HEK293T (cell line): ENCODE results near the gene SKAP2.

Experiments used
- CTCF ChIA-PET: fragments of 350-600 bp; formaldehyde crosslinking; extraction: SDS; loops from one replicate; lab custom pipeline; 2021; ENCODE audit warnings: antibody characterized with exemption, inconsistent platforms; lab: Yijun Ruan, JAX
- POLR2A ChIA-PET: fragments of 350-600 bp; formaldehyde crosslinking; extraction: SDS; loops from one replicate; lab custom pipeline; 2020; ENCODE audit warnings: antibody characterized with exemption, inconsistent platforms; lab: Yijun Ruan, JAX
- DNase-seq: peaks from one replicate; pipeline ENCODE4 v3.0.0; 2012; ENCODE audit warnings: mixed read lengths; ENCODE audit errors: extremely low spot score
- ARNT ChIP-seq: fragments of 450-650 bp; IDR thresholded peaks from 2 replicates; pipeline ENCODE4 v1.6.1; 2017; ENCODE audit warnings: mild to moderate bottlenecking
- BHLHE40 ChIP-seq: fragments of 450-650 bp; IDR thresholded peaks from 2 replicates; pipeline ENCODE4 v1.6.1; 2016; ENCODE audit warnings: mild to moderate bottlenecking, moderate library complexity, borderline replicate concordance
- CTBP1 ChIP-seq: fragments of 450-650 bp; IDR thresholded peaks from 2 replicates; pipeline ENCODE4 v1.6.1; 2016; ENCODE audit warnings: borderline replicate concordance
- ELF4 ChIP-seq: fragments of 450-650 bp; IDR thresholded peaks from 2 replicates; pipeline ENCODE4 v1.6.1; 2017; ENCODE audit warnings: antibody characterized with exemption
- FOXA1 ChIP-seq: fragments of 450-650 bp; IDR thresholded peaks from 2 replicates; pipeline ENCODE4 v1.6.1; 2016; ENCODE audit warnings: mild to moderate bottlenecking
- FOXK2 ChIP-seq: fragments of 450-650 bp; IDR thresholded peaks from 2 replicates; pipeline ENCODE4 v1.6.1; 2016; ENCODE audit warnings: mild to moderate bottlenecking
- FOXM1 ChIP-seq: fragments of 450-650 bp; IDR thresholded peaks from 2 replicates; pipeline ENCODE4 v1.6.1; 2017; ENCODE audit warnings: mild to moderate bottlenecking, borderline replicate concordance
- HDGF ChIP-seq: fragments of 450-650 bp; IDR thresholded peaks from 2 replicates; pipeline ENCODE4 v1.6.1; 2017; ENCODE audit warnings: antibody characterized with exemption, borderline replicate concordance
- L3MBTL2 ChIP-seq: fragments of 450-650 bp; conservative IDR thresholded peaks from 2 replicates; pipeline ENCODE4 v1.6.1; 2016; ENCODE audit warnings: mild to moderate bottlenecking
- LEF1 ChIP-seq: fragments of 450-650 bp; IDR thresholded peaks from 2 replicates; pipeline ENCODE4 v1.6.1; 2017; ENCODE audit warnings: mild to moderate bottlenecking, borderline replicate concordance
- NFRKB ChIP-seq: fragments of 450-650 bp; IDR thresholded peaks from 2 replicates; pipeline ENCODE4 v1.6.1; 2016; ENCODE audit warnings: mild to moderate bottlenecking, moderate library complexity
- PKNOX1 ChIP-seq: fragments of 450-650 bp; IDR thresholded peaks from 2 replicates; pipeline ENCODE4 v1.6.1; 2016
- SP1 ChIP-seq: fragments of 450-650 bp; IDR thresholded peaks from 2 replicates; pipeline ENCODE4 v1.6.1; 2017
- SUZ12 ChIP-seq: fragments of 450-650 bp; IDR thresholded peaks from 2 replicates; pipeline ENCODE4 v1.6.1; 2016; ENCODE audit warnings: mild to moderate bottlenecking
- TARDBP ChIP-seq: fragments of 450-650 bp; IDR thresholded peaks from 2 replicates; pipeline ENCODE4 v1.6.1; 2016
- ZNF384 ChIP-seq: fragments of 450-650 bp; IDR thresholded peaks from 2 replicates; pipeline ENCODE4 v1.6.1; 2016

The SKAP2 gene

DNA sequence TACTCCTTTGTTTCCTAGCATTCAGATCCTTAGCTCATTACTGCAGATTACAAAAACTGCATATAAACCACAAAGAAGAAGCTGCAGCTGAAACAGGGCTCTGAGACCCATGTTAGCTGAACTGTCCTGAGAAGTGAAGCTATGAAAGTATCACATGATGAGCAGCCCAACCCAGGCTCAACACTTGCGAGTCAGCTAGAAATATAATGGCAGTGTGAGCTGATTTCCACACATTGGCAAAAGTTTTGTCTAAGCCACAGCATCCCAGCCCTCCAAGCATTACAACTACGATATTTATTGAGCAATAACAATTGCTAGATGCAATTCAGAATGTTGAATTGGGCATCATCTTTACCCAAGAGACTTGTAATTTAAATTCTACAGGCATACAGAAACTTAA, 34.5 kb upstream of the SKAP2 start:
- TF ChIP-seq LEF1 (no peak), ARNT (no peak), ELF4 (no peak), HDGF (no peak)
- CTCF ChIA-PET = no interaction called here
- DNase-seq = no peak
- POLR2A ChIA-PET = no interaction called here

DNA sequence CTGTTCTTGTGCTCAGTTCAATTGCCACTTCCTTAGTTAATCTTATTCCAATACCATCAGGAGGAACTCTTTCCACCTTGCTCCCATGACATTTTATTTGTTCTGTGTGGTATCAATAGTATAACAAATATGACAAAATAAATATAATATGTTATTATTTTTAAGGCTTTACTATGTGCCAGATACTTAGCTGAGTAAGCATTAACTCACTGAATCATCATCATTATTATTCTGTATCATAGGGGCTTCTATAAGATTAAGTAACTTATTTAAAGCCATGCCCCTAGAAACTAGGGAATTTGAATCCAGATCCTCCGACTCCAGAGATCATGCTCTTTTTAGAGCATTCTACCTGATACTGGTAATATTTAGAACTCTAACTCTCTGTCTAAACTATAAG, 33.5 kb upstream of the SKAP2 start:
- no peak for TF ChIP-seq CTBP1
- TF ChIP-seq HDGF = no peak
- TF ChIP-seq FOXA1 = no peak
- TF ChIP-seq L3MBTL2 = no peak
- TF ChIP-seq ZNF384 = no peak
- no peak for TF ChIP-seq SUZ12
- no peak for TF ChIP-seq NFRKB
- no peak for TF ChIP-seq BHLHE40
- TF ChIP-seq ELF4 = no peak
- no peak for TF ChIP-seq TARDBP
- no peak for TF ChIP-seq ARNT
- TF ChIP-seq FOXK2 = no peak
- TF ChIP-seq SP1 = no peak
- TF ChIP-seq FOXM1 = no peak
- TF ChIP-seq LEF1 = no peak
- no peak for TF ChIP-seq PKNOX1
- ChIA-PET POLR2A (no interaction called here), CTCF (no interaction called here)
- no peak for DNase-seq

- ChIA-PET POLR2A (no interaction called here), CTCF (interaction anchor here (0.6 kb wide), 1 partner anchor 194 kb away, joined by 4 read pairs; no protein-coding TSS in a partner anchor)
- no peak for TF ChIP-seq L3MBTL2
- TF ChIP-seq PKNOX1 = no peak
- no peak for TF ChIP-seq FOXM1
- TF ChIP-seq CTBP1 = no peak
- TF ChIP-seq FOXA1 = no peak
- no peak for DNase-seq
Measured at GRCh38 chr7:26891400-26892350, 27.3 kb upstream of the SKAP2 start.

DNA sequence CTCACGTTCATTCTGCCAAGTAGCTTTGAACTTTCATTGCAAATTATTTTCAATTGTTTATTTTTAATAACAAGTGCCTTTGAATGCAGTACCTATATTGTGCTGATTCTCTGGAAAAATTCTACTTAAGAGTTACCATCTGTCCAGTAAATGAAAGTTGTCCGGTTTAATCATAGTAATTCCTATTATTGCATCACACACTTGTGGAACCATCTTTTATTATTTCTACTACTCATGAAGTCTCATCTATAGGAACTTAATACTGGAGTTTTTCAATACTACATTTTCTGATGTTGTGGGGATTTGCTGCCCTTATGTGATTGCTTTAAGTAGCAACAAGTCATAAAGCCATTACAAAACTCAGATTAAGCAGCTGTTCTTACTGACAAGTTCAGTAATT, 16.5 kb upstream of the SKAP2 start:
- DNase-seq = no peak
- ChIA-PET POLR2A (no interaction called here), CTCF (no interaction called here)
- TF ChIP-seq BHLHE40 (no peak), L3MBTL2 (no peak), FOXA1 (no peak), CTBP1 (no peak), ZNF384 (no peak)

DNA sequence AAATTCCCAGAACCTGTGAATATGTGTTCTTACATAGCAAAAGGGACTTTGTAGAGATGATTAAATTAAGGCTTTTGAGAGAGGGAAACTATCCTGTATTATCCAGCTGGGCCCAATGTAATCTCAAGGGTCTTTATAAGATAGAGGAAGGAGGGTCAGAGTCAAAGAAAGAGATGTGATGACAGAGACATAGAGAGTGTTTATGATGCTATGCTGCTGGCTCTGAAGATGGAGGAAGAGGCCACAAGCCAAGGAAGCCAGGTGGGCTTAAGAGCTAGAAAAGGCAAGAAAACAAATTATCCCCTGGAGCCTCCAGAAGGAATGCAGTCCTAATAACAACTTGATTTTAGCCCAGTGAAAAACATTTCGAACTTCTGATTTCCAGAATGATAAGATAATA, 15.3 kb upstream of the SKAP2 start:
- CTCF ChIA-PET = no interaction called here
- no peak for DNase-seq
- POLR2A ChIA-PET = no interaction called here
- TF ChIP-seq ARNT = no peak
- TF ChIP-seq BHLHE40 = no peak
- no peak for TF ChIP-seq FOXA1
- TF ChIP-seq FOXM1 = no peak
- TF ChIP-seq FOXK2 = no peak
- TF ChIP-seq ELF4 = no peak
- TF ChIP-seq CTBP1 = no peak
- TF ChIP-seq SUZ12 = no peak
- TF ChIP-seq TARDBP = no peak
- TF ChIP-seq ZNF384 = no peak
- TF ChIP-seq LEF1 = no peak
- no peak for TF ChIP-seq L3MBTL2
- no peak for TF ChIP-seq PKNOX1
- no peak for TF ChIP-seq HDGF
- TF ChIP-seq NFRKB = no peak
- no peak for TF ChIP-seq SP1

DNA sequence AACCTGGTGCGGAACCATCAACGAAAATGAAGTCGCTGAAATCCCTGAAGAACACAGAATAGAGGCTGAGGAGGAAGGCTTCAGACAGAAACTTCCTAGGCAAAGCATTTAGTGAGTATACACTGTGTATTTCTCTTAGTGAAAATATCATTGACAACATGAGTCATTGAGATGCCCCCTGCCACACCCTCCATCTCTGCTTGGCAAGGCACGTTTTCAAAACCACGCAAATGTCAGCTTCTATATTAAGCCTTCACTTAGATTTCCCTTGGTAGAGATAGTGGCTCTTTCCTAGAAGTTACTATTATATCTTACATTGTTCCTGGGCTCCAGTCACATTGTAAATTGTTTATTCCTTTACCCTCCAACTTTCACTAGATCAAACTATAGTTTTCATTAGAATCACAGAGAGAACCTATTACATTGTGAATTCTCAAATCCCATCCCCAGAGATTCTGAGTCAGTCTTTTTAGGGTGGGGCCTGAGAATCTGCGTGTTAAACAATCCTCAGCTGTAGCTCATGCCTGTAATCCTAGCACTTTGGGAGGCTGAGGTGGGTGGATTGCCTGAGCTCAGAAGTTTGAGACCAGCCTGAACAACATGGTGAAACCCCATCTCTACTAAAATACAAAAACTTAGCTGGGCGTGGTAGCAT, 4.6 kb upstream of the SKAP2 start:
- POLR2A ChIA-PET = no interaction called here
- DNase-seq = no peak
- CTCF ChIA-PET = interaction anchor here (0.6 kb wide), 1 partner anchor 1843 kb away, joined by 3 read pairs; no protein-coding TSS in a partner anchor

More for the DNA sequence above, 4.6 kb upstream of the SKAP2 start:
- no peak for TF ChIP-seq HDGF
- no peak for TF ChIP-seq LEF1
- no peak for TF ChIP-seq FOXK2
- no peak for TF ChIP-seq ARNT
- no peak for TF ChIP-seq L3MBTL2
